Activated gamma-delta T cell (primary cell): Measurements from ENCODE around the gene DLX2.
"Not testable (repeated sequence)": the region's sequence is repeated elsewhere in the genome, so short reads cannot be mapped to it uniquely, and the experiment has no call there.

ENCODE experiments used
- DNase-seq: peaks from one replicate; lab custom pipeline; 2025; lab: John Stamatoyannopoulos, UW

The DLX2 gene

GRCh38 chr2:172083628-172084394 lies 18.9 kb downstream of the DLX2 start:
- DNase-seq: no peak

DNA sequence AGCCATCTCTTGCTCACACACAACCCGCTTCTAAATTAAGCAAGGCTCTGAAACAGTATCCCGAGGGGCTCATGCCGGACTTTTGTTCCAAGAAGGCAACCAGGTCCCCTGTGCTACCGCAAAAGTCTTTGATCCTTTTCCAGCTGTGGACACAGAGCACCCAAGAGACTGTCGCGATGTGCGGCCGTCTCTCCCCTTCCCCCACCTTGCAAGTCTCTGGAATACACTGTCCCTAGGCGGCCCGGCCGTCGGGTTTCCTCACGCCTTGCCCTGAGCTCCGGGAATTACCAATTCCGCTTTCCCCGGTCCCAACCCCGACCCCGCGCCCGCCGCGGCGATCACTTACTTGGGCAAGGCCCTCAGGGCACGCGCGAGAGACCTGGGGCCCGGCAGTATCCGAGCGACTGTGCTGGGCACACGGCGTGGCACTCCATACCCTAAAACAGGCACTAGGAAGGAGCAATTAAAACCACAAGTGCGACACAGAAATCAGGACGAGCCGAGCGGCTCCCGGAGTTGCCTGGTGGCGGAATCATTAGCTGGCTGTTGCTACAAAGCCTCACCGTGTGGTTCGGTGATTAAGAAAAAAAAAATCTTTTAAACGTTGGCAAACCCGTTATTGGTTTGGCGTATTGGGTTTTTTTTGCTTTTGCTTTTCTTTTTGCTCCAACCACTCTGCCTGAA lies 19.6 kb downstream of the DLX2 start:
- no peak for DNase-seq

- no peak for DNase-seq
These were observed 20.4 kb downstream of the DLX2 start for GRCh38 chr2:172082105-172082943.

GRCh38 chr2:172081221-172082022 lies 21.3 kb downstream of the DLX2 start:
- no peak for DNase-seq

DNA sequence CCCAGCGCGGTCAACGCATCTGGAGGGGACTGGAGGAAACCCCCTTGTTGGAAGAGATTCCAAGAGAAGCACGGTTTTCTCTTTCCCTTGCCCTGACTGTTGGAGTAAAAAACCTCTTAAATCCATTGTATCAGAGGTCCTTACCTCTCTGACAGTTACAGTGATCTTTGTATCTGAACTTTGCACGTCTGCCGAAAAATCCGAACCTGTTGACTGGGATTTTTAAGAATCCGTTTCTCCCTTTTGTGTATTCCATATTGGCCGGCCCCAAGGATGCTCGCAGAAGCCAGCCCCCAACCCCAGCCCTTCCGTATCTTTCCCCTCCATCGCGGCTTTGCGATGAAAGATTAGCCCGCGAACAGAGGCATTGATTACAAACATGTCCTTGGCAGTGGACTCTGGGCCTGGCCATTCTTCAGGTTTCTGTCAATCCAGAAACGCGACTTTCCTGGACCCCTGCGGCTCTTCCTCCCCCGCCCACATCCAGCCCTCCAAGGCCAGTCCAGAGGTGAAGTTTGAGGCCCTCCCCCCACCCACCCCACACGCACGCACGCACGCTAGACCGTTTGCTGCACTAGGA lies 22.0 kb downstream of the DLX2 start:
- DNase-seq: no peak

DNA sequence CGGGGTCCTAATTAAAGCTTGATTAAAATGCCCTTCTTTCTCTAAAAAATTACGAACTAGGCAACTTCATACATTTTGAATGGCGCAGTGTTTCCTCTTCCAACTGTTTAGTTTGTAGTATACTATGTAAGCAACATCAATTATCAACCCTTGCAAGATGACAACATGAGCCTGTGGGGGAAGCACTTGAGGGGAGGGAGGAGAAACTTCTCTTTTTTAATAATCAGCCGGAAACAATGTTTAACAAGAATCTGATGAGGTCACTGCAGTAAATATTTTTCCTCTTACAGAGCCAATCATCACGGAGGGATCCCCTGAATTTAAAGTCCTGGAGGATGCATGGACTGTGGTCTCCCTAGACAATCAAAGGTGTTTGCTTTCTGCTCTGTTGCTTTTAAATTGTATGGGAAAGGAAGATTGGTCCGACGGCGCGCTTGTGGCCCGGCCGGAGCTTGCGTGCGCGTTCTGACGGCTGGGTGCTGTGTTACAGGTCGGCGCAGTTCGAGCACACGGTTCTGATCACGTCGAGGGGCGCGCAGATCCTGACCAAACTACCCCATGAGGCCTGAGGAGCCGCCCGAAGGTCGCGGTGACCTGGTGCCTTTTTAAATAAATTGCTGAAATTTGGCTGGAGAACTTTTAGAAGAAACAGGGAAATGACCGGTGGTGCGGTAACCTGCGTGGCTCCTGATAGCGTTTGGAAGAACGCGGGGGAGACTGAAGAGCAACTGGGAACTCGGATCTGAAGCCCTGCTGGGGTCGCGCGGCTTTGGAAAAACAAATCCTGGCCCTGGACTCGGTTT lies 22.7 kb downstream of the DLX2 start:
- DNase-seq: no peak

GRCh38 chr2:172079416-172079815 lies 23.3 kb downstream of the DLX2 start:
- DNase-seq: no peak

GRCh38 chr2:172074254-172074653 lies 28.4 kb downstream of the DLX2 start:
- no peak for DNase-seq

DNA sequence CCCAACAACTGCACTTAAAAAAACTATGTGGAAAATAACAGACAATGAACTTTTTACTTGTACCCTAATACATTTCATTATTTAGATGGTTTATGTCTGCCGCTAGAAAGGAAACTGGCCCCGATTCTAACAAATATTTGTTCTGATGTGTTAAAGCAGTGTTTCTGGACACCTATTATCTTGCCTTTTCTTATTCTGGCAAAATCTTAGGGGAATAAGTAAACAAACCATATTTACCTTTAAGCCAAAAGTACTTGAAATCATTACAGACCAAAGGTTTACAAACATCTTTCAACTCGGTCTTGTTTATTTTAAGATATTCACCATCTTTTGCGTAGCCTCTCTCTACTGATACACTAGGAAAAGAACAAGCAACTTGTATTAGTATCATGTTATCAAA lies 29.2 kb downstream of the DLX2 start:
- no peak for DNase-seq

DNA sequence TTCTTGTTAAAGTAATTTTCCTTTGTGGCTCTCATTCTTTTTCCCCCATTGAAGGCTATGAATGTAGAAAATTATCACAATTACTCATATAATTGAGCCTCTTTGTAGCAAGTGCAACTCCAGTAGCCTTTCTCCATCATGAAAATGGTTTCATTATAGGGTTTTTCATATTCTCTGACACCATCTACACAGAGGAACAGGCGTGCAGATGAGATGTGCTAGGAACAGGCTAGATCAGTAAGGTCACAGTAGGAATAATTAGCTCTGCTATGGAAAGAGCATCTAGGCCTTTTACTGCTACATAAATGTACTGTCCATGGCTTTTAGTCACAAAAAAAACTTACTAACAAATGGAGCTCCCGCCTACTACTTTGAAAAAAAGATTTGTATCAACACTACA lies 30.0 kb downstream of the DLX2 start:
- DNase-seq: no peak

DNA sequence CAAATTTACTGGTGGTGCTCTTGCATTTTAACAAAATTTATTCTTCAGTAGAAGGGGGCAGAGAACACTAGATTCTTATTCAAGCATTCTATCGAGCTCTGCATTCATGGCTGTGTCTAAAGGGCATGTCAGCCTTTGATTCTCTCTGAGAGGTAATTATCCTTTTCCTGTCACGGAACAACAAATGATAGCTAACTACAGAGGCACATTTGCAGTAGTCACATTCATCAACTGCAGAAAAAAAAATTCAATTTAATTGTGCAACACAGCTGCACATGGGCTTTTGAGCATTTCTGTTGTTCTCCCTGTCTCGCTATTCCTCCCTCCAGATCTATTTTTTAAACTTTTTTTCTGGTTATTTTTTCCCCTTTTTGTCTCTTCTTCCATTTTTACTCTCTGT lies 30.4 kb downstream of the DLX2 start:
- DNase-seq: no peak

DNA sequence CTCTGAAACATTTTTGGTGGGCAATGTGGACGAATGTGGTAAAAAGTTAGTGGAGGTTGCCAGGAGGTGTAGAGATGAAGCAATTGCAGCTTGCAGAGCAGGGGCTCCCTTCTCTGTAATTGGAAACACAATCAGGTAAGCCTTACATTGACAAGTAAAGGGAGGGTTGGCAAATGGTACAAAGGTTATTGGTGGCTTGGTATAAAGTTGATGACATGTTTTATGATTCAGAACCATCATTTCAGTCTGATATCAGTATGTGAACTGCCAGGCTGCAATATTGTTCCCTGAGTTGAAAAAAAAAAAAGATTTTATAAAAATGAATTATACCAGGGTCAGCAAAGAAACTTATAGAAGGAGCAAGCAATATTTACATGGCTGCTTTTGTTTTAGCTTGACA lies 31.8 kb downstream of the DLX2 start:
- no peak for DNase-seq

GRCh38 chr2:172067905-172068304 lies 34.8 kb downstream of the DLX2 start:
- DNase-seq: not testable (repeated sequence)

- DNase-seq: no peak
These were observed 36.3 kb downstream of the DLX2 start for GRCh38 chr2:172066394-172066886.

DNA sequence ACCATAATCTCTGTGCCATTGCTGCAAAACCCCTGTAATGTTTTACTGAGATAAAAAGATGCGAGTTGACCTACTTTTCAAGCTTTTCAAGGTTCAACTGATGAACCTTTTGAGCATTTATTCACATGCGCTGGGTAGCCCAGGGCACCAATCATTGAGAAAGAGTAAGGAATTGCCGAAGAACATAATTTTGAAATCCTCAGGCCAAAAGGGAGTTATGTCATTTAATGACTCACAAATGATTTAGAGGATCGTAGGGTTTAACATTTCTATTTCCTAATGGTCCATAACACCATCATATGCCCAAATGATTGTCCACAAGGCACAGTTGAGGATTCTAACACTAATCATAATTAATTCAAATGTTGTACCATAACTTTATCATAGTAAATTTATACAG lies 37.6 kb downstream of the DLX2 start:
- no peak for DNase-seq

- DNase-seq: no peak
These were observed 39.3 kb downstream of the DLX2 start for GRCh38 chr2:172063446-172063845.

GRCh38 chr2:172062402-172063004 lies 40.2 kb downstream of the DLX2 start:
- no peak for DNase-seq

- not testable (repeated sequence) for DNase-seq
These were observed 42.6 kb downstream of the DLX2 start for GRCh38 chr2:172060118-172060517.

DNA sequence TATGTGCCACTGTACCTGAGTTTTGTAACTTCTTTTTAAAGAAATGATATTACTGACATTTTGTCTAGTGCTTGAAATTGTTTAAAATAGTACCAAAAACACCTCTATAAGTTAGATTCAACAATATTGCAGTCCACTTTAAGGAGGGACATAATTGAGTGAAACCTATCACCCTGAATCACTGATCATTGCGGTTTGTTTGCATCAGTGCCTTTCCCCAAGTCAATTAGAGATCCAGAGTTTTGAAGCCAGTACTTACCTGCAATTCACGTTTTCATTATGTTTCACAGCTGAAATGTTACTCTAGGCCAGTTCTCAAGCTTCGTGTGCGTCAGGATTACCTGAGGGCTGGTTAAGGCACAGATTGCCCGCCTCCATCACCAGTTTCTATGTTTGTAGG lies 44.0 kb downstream of the DLX2 start:
- DNase-seq: no peak

DNA sequence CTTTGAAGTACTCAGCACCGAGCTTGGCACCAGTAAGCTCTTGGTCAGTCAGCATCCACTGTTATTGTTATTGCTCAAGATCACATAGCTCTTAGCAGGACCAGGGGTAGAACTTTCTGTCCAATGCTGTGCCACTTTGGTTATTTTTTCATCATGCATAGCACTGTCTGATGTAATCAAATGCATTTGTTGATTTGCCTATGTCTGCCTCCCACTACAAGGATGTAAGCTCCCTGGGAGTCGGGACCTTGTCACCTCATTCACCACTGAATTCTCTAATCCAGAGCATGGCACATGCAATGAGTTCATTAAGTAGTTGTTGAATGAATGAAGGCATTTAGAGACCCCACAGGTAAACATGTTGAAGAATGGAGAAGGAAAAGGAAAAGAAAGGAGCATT lies 46.4 kb downstream of the DLX2 start:
- DNase-seq: no peak
